ENCODE results near the gene LMAN1L. TPM values are rescaled to one million over a fixed set of nuclear protein-coding genes. Genes with fewer than 3 reads are reported as not detected.
"Not testable (repeated sequence)": the region's sequence is repeated elsewhere in the genome, so short reads cannot be mapped to it uniquely, and the experiment has no call there.

Gene LMAN1L
- total and polyA plus RNA-seq, 5 experiments from 2014 or later: 0.57 to 0.80 TPM; not detected in 3

DNA sequence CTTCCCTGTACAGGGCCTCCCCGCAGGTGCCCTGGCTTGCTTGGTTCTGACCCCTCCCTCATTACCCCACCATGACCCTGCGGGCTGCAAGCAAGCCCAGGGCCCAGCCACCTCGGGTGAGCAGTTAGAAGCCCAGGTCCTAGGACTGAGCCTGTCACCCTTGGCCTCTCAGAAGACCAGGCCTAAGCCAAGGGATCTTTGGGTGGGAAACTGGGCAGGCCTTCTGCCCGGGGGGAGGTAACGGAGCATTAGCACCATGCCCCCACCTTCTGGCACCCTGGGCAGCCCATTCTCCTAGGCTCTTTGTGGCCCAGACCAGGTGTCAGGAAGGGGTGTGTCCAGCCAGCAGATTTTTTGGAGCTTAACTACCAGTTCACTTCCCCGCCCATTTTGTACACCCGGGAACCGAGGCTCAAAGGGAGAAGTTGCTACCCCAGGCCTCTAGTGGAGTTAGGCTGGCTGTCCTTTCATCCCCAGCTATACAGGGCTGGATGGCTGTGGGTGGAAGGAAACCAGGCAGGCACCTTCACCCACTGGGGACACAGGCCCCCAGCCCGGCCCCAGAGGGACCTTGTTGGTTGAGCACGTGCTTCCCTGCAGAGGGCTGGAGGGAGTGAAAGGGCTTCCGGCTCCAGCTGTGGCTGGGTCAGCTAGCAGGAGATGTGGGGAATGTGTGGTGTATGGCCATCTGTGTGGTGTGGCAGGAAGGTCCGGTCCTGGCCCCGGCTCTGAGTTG is 29.4 kb upstream of the LMAN1L start:
- DNase-seq (no peak), ATAC-seq (no peak)
- peaks cover 0 to 2% (median 0%) of the 10 kb centered on the region in 5 donors for H3K27me3 Mint-ChIP-seq
- H3K9me3 Mint-ChIP-seq: no peaks in the 10 kb centered on the region
- peaks cover 53 to 77% (median 70%) of the 10 kb centered on the region in 4 donors for H3K4me1 Mint-ChIP-seq
- POLR2A ChIA-PET: interaction anchor here (1.1 to 32.7 kb wide), 8 partner anchors 0 to 669 kb away, joined by 3 to 1300 read pairs (median 8); partner anchors contain the start of genes CSK, SIN3A and ULK3
- peak overlapping the region; percentile 86 to 99 (median 94) for H3K27ac Mint-ChIP-seq
- H3K4me3 Mint-ChIP-seq: peak overlapping the region; percentile 85 to 97 (median 93)
- H3K36me3 Mint-ChIP-seq: peaks cover 0 to 3% (median 0%) of the 10 kb centered on the region in 3 donors

GRCh38 chr15:74783808-74784175 is 28.8 kb upstream of the LMAN1L start:
- Mint-ChIP-seq H3K4me3 (peak overlapping the region; percentile 85 to 97 (median 93)), H3K27ac (peak overlapping the region; percentile 86 to 99 (median 94)), H3K9me3 (no peaks in the 10 kb centered on the region), H3K27me3 (peaks cover 0 to 2% (median 0%) of the 10 kb centered on the region in 5 donors), H3K4me1 (peaks cover 51 to 77% (median 70%) of the 10 kb centered on the region in 4 donors), H3K36me3 (peaks cover 0 to 3% (median 0%) of the 10 kb centered on the region in 3 donors)
- DNase-seq: no peak
- POLR2A ChIA-PET: interaction anchor here (1.0 to 32.7 kb wide), 8 partner anchors 1 to 169 kb away, joined by 4 to 1300 read pairs (median 8); partner anchors contain the start of genes CSK and ULK3
- ATAC-seq: no peak

DNA sequence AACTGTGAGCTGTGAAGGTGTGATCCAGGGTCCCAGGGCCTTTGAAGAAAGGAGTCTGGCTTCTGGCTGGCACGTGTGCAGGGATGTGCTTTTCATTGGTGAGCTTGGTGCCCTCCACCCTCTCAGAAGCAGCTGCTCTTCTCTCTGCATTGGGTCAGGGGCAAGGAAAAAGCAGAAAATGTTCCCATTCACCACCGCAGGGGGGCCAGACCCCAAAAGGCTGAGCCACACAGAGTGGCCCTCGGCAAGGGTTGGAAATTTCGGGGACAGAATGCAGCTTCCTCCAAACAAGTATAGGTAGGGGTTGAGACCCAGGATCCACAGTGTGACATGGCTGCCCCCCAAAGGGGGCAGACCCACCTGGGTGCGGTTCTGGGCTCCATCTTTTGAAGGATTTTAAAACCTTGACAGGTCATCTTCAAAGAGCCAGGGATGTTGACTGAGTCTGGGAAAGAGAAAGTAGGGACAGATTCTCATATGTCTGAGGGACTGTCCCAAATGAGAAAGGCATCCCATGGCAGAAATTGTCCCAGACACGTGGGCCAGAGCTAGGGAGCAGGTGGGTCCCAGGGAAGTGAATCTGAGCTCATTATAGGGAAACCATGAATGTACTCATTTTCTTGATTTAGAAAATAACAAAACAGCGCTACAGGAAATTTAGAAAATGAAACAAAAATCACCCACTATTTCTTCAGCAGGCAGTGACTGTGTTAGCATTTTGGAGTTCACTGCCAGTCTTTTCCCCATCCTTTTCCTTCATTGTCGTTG is 28.0 kb upstream of the LMAN1L start:
- DNase-seq (no peak), ATAC-seq (no peak)
- peak overlapping the region; percentile 85 to 97 (median 93) for H3K4me3 Mint-ChIP-seq
- no peaks in the 10 kb centered on the region for H3K9me3 Mint-ChIP-seq
- peaks cover 48 to 77% (median 69%) of the 10 kb centered on the region in 4 donors for H3K4me1 Mint-ChIP-seq
- H3K27ac Mint-ChIP-seq: peak overlapping the region; percentile 94 to 99 (median 98)
- POLR2A ChIA-PET: interaction anchor here (0.5 to 32.7 kb wide), 9 partner anchors 2 to 170 kb away, joined by 3 to 1300 read pairs (median 7); partner anchors contain the start of genes CSK and ULK3
- peaks cover 0 to 4% (median 0%) of the 10 kb centered on the region in 3 donors for H3K36me3 Mint-ChIP-seq
- peaks cover 0 to 2% (median 0%) of the 10 kb centered on the region in 5 donors for H3K27me3 Mint-ChIP-seq

GRCh38 chr15:74785194-74786032 is 27.2 kb upstream of the LMAN1L start:
- H3K27me3 Mint-ChIP-seq: peaks cover 0 to 2% (median 0%) of the 10 kb centered on the region in 5 donors

GRCh38 chr15:74786081-74786480 is 26.6 kb upstream of the LMAN1L start:
- Mint-ChIP-seq H3K4me1 (peaks cover 42 to 76% (median 67%) of the 10 kb centered on the region in 4 donors), H3K27ac (peak overlapping the region; percentile 94 to 99 (median 98)), H3K4me3 (peak overlapping the region; percentile 85 to 97 (median 93))
- POLR2A ChIA-PET: interaction anchor here (1.0 to 32.7 kb wide), 7 partner anchors 3 to 331 kb away, joined by 3 to 1300 read pairs (median 13); partner anchors contain the start of genes CLK3, CSK and ULK3
- H3K9me3 Mint-ChIP-seq, DNase-seq, ATAC-seq, H3K27me3 Mint-ChIP-seq, H3K36me3 Mint-ChIP-seq: not testable (repeated sequence)

More at GRCh38 chr15:74785194-74786032, 27.2 kb upstream of the LMAN1L start:
- H3K27ac Mint-ChIP-seq: peak overlapping the region; percentile 94 to 99 (median 98)
- H3K4me3 Mint-ChIP-seq: peak overlapping the region; percentile 85 to 97 (median 93)
- DNase-seq (peak in 4 of 10 donors; percentile 39 to 49 (median 44)), ATAC-seq (no peak)
- H3K4me1 Mint-ChIP-seq: peaks cover 46 to 76% (median 67%) of the 10 kb centered on the region in 4 donors
- no peaks in the 10 kb centered on the region for H3K9me3 Mint-ChIP-seq
- POLR2A ChIA-PET: interaction anchor here (1.9 to 32.7 kb wide), 8 partner anchors 3 to 170 kb away, joined by 6 to 1300 read pairs (median 12); partner anchors contain the start of genes CLK3, CSK and ULK3
- peaks cover 0 to 5% (median 0%) of the 10 kb centered on the region in 3 donors for H3K36me3 Mint-ChIP-seq

- no peak for DNase-seq
- POLR2A ChIA-PET: interaction anchor here (0.8 to 32.7 kb wide), 14 partner anchors 4 to 412 kb away, joined by 3 to 1300 read pairs (median 6); partner anchors contain the start of genes ARID3B, CLK3, COX5A and CSK
- Mint-ChIP-seq H3K27me3 (no peaks in the 10 kb centered on the region), H3K9me3 (no peaks in the 10 kb centered on the region), H3K4me3 (peak overlapping the region; percentile 85 to 97 (median 93)), H3K27ac (peak overlapping the region; percentile 94 to 99 (median 98)), H3K36me3 (peaks cover 0 to 12% (median 0%) of the 10 kb centered on the region in 3 donors), H3K4me1 (peaks cover 41 to 76% (median 67%) of the 10 kb centered on the region in 4 donors)
- ATAC-seq: no peak
These were observed 26.0 kb upstream of the LMAN1L start for GRCh38 chr15:74786551-74787165.

GRCh38 chr15:74787251-74788041 is 25.2 kb upstream of the LMAN1L start:
- POLR2A ChIA-PET: interaction anchor here (0.8 to 32.7 kb wide), 16 partner anchors 5 to 412 kb away, joined by 3 to 1300 read pairs (median 6); partner anchors contain the start of genes ARID3B, CLK3, COX5A and CSK
- H3K4me1 Mint-ChIP-seq: peaks cover 46 to 84% (median 75%) of the 10 kb centered on the region in 4 donors
- H3K9me3 Mint-ChIP-seq: no peaks in the 10 kb centered on the region
- DNase-seq (peak; percentile 71 to 99 (median 92)), ATAC-seq (peak; percentile 73 to 82)
- peak overlapping the region; percentile 94 to 99 (median 98) for H3K27ac Mint-ChIP-seq
- H3K36me3 Mint-ChIP-seq: peaks cover 0 to 15% (median 0%) of the 10 kb centered on the region in 3 donors
- H3K27me3 Mint-ChIP-seq: no peaks in the 10 kb centered on the region
- H3K4me3 Mint-ChIP-seq: peak overlapping the region; percentile 85 to 97 (median 93)

DNA sequence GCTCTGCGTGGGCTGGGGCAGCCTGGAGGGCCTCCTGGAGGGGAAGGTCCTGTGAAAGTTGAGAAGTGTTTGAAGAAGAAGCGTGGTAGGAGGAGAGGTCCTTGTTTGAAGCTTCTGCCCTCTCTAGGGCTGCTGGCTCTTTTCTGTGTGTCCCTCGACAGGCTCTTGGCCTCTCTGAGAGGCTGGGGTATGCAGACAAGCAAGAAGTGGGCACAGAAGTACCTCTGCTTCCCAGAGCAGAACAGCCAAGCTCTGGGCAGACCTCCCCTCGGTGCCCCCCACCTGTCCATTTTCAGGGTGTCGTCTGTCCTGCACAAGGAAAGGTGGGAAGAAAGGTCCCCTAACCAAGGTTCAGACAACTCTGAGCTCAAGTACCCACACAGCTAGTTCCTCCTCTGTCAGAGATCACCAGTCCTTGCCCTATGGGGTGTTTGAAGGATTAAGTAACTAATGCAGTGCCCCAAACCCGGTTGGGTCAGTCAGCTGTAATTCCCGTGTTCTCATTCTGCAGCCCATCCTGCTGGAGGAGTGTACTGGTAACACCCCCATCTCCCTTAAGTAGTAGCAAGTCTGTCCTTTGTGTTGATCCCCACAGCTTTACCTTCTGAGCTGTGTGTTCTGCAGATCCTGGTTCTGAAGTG is 24.5 kb upstream of the LMAN1L start:
- Mint-ChIP-seq H3K27me3 (no peaks in the 10 kb centered on the region), H3K4me3 (peak overlapping the region; percentile 85 to 97 (median 93)), H3K4me1 (peaks cover 46 to 91% (median 82%) of the 10 kb centered on the region in 4 donors), H3K27ac (peak overlapping the region; percentile 94 to 99 (median 98)), H3K36me3 (peaks cover 0 to 15% (median 0%) of the 10 kb centered on the region in 3 donors), H3K9me3 (no peaks in the 10 kb centered on the region)
- no peak for ATAC-seq
- POLR2A ChIA-PET: interaction anchor here (0.6 to 32.7 kb wide), 14 partner anchors 5 to 413 kb away, joined by 3 to 1300 read pairs (median 6); partner anchors contain the start of genes CLK3, COX5A, CSK and PPCDC
- no peak for DNase-seq

DNA sequence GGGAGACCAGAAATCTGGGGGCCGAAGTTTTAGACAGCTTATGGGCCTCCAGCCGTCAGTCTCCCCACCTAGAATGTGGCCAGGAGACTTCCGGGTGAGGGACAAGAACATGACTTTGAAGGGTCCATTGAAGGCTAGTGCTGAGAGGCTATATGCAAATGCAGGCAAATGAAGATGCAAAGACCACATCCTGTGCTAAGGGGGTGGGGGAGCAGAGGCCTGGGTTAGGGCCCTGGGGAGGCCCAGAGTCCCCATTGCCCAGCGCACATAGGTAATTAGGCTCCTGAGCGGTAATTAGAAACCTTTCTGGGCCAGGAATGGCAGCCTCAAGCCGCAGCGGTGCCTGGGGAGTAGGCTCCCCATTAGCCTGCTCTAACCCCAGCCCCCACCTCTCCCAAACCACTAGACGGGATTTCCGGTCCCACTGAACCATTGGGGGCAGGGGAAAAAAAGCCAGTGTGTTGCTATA is 23.9 kb upstream of the LMAN1L start:
- peaks cover 44 to 94% (median 86%) of the 10 kb centered on the region in 4 donors for H3K4me1 Mint-ChIP-seq
- DNase-seq (peak in 8 of 10 donors; percentile 44 to 78 (median 65)), ATAC-seq (peak; percentile 2 to 11)
- peaks cover 0 to 15% (median 0%) of the 10 kb centered on the region in 3 donors for H3K36me3 Mint-ChIP-seq
- H3K4me3 Mint-ChIP-seq: peak overlapping the region; percentile 85 to 97 (median 93)
- no peaks in the 10 kb centered on the region for H3K9me3 Mint-ChIP-seq
- H3K27ac Mint-ChIP-seq: peak overlapping the region; percentile 94 to 99 (median 98)
- no peaks in the 10 kb centered on the region for H3K27me3 Mint-ChIP-seq
- POLR2A ChIA-PET: interaction anchor here (0.6 to 32.7 kb wide), 8 partner anchors 6 to 173 kb away, joined by 3 to 1300 read pairs (median 12); partner anchors contain the start of genes CLK3, COX5A, CSK and ULK3

Data from naive thymus-derived CD8-positive, alpha-beta T cell (primary cell).